OCI-LY1 (cell line): ENCODE measurements around the gene OGG1.

ENCODE experiments used
- CTCF ChIP-seq: fragments of 200-600 bp; sonication (generic), shearing (Covaris generic); IDR thresholded peaks from 2 replicates; pipeline ENCODE4 v1.5.1; 2017; ENCODE audit warnings: mild to moderate bottlenecking, antibody characterized with exemption, low read length, moderate library complexity, mixed read lengths
- EZH2 ChIP-seq: fragments of 200-600 bp; sonication (generic), shearing (Covaris generic); IDR thresholded peaks from 2 replicates; pipeline ENCODE4 v1.8.0; 2017; ENCODE audit warnings: borderline replicate concordance, mixed run types, mild to moderate bottlenecking, antibody characterized with exemption, low read length, moderate library complexity, mixed read lengths

DNA sequence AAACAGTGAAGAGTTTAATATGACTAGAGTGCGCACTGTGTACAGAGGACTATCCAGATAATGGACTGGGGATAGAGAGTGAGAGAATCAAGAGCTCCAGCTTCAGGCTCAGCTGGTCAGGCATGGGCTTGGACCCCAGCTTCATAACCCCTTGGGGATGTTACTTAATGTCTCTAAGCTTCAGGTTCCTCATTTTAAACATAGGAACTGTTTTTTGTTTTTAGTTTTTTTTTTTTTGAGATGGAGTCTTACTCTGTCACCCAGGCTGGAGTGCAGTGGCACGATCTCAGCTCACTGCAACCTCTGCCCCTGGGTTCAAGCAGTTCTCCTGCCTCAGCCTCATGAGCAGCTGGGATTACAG is 28.1 kb upstream of the OGG1 start:
- TF ChIP-seq CTCF (no peak), EZH2 (no peak)
